Measurements from ENCODE around the gene MAPK11.

Gene MAPK11

DNA sequence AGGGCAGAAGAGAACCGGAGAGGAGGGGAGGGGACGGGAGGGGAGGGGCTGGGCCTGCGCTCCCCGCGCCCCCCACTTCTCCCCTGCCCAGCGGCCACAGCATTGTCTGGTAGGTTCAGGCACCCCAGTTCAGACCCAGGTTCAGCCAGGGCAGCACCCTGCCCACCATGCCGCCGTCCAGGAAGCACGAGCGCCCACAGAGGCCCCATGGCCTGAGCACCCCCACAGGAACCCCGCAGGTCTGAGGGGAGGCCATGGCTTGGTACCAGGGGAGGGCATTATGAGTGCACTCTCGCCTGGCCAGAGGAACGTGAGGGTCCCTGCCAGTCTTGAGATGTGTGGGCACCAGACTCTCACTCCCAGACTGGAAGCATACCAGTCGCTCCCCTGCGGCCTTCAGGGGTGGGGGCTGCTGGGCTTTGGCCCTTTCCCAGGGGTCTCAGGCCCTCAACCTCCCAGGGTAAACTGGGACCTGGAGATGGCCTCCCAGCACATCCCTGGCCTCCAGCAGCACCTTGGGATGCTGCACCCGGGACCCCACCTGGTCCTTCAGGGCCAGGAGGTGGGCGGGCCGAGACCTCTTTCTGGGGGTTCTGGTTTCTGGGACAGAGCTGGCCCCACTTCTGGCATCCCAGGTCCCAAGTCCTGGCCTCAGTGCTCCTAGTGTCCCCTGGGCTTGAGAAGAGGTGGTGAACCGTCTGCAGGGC, 37.9 kb upstream of the MAPK11 start:
- no peak for FAIRE-seq

GRCh38 chr22:50306753-50307749, 36.9 kb upstream of the MAPK11 start, which contains the start of gene PLXNB2:
TSS of gene PLXNB2 (minus strand) at chr22:50307646. CDS start at chr22:50290584, 17,062 bp downstream.
- FAIRE-seq = no peak

DNA sequence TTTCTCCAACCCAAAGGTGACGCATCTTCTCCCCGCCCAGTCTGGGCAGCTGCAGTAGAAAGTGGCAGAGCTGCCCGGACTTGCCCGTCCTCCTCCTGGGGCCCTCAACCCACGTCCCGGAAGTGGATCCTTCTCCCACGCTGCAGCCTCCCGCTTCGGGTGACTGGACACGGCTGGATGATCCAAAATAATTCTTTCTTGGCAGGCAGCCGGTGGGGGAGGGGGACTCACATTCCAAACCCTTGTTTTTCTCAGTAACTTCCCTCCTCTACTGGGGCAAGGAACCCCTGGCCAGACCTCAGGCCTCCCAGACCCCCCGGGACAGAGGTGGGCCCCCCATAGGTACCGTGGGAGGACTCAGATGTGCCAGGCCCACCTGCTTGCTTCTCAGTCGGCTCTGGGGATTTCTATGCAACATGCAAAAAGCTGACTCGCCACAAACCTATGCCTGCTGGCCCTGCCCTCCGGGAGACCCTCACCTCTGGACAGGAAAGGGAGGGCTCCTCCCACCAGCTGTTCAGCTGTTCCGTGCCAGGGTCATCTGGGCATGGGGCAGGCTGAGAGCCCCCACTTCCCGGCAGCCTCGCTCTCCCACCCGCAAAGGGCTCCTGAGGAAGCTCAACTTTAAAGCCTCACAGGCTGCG, 35.9 kb upstream of the MAPK11 start:
- no peak for FAIRE-seq

DNA sequence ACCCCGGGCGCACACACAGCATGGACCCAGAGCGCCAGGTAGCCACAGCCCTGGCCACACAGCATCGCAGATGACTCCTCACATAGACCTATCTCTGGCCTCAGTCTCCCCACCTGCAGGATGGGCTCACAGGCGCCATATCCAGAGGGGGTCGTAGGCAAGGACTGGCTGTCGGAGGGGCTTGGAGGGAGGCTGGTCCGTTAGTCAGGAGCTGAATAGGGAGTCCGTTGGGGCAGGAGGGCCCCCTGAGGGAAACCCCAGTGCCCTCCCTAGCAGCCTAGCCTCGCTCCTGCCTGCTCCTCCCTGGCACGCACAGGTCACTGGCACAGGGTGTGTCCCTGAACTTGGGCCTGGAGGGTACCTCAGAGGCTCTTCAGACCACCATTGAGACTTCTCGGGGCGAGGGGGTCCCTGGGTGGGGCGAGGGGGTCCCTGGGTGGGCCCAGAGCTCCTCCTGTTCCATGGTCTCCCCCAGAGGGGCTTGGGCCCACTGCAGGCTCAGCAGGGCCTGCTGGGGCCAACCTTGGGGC, 35.3 kb upstream of the MAPK11 start:
- FAIRE-seq = no peak

DNA sequence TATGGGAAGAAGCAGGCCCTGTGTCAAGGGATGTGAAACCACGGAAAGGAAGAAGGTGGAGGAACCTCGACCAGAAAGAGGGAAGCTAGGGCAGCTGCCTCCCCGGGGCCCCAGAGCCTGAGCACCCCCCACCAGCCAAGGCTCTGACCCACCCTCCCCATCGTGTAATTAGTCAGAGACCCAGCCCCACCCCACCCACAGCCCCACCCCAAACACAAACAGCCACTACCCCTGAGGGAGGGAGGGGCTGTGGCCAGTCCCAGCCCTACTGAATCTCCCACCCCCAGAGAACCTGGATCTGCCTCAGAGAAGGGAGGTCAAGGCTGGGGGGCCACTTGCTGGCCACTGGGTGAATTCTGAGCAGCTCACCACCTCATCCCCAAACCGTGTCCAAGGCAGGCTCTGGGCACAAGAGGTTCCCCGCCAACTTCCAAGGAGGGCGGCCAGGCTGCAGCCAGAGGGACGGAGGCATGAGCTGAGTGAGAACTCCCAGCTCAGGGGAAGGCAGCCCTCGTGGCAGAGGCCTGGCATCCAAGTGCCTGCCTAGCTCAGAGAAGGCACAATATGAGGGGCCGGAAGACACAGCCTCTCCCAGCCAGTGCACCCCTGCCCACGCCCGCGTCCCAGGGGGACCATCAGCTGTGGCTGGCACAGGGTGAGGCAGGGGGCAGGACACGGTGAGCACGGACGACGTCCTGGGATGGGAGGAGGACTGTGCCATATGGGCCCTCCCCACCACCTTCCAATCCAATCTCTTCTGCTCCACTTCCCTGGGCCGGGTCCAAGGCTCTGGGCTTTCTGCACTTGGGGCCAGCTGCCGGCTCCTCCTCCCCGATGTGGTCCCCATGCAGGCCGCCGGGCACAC, 34.6 kb upstream of the MAPK11 start:
- no peak for FAIRE-seq

- no peak for FAIRE-seq
Observed at GRCh38 chr22:50303848-50304527, 33.8 kb upstream of the MAPK11 start.

- no peak for FAIRE-seq
Observed at GRCh38 chr22:50303515-50303847, 33.3 kb upstream of the MAPK11 start.

GRCh38 chr22:50302564-50302963, 32.4 kb upstream of the MAPK11 start:
- no peak for FAIRE-seq

DNA sequence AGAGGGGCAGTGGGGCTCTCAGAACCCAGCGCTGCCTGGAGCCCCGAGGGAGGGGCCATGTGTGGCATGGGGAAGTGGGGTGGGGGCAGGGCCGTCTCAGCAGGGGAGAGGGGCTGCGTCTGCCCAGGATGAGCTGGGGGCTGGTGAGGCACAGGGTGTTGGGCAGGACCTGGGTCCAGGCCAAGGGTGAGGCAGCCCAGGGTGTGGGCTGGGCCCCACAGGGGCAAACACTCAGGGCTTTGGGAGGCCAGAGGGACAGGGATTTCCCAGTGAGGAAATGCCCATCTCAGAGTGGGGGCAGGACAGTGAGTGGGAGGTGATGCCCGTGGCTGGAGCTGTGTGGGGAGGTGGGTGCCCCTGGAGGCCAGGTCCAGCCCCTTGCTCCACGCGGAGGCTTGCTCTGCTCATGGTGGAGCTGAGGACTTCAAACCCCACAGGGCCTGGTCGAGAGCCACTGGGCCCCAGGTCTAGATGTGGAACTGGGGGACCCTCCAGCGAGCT, 31.9 kb upstream of the MAPK11 start:
- FAIRE-seq = no peak

DNA sequence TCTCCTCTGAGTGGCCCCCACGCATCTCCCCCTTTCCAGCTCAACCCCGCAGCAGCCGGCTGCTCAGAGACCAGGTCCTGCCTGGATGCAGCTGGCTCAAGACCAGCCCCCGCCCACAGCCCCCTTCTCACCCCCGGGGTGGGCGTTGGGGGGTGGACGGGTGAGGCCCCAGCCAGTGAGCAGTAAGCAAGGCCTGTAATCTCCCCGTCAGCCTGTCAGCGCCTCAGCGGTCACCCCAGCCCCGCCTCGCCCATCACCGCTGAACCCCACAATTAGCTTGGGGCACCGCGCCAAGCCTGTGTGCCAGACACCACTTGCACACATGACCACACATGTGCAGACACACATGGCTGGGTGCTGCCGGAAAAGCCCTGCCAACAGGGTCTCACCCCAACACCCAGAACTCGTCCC, 31.4 kb upstream of the MAPK11 start:
- no peak for FAIRE-seq

DNA sequence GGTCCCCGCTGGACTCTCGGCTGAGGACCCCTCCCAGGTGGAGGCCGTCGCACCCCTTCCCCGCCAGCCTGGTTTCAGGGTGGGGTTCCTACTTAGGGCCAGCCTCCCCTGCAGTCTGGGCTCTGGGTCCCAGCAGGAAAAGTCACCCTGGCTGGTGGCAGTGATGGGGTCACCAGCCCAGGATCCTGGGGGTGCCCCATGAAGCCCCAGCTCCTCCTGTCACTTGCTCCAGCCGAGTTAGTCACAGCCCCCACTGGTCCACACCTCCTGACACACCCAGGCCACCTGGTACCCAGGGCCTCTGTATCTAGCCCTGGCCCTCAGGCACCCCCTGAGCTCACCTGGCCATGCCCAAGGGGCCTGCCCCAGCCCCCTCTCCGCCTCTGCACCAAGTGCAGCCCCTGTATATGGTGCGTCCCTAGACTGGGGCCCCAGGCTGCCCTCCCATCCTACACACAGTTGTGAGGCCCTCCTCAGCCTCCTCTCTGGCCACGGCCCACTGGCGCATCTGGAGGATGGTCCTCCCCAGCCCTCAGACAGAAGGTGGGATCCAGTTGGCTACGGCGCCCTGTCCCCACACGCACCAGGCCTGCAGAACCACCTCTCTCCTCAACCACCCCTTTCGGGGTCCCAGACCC, 30.6 kb upstream of the MAPK11 start:
- FAIRE-seq = no peak

- no peak for FAIRE-seq
Observed at GRCh38 chr22:50299785-50300619, 29.8 kb upstream of the MAPK11 start.

- FAIRE-seq = no peak
Observed at GRCh38 chr22:50298937-50299784, 29.0 kb upstream of the MAPK11 start.

DNA sequence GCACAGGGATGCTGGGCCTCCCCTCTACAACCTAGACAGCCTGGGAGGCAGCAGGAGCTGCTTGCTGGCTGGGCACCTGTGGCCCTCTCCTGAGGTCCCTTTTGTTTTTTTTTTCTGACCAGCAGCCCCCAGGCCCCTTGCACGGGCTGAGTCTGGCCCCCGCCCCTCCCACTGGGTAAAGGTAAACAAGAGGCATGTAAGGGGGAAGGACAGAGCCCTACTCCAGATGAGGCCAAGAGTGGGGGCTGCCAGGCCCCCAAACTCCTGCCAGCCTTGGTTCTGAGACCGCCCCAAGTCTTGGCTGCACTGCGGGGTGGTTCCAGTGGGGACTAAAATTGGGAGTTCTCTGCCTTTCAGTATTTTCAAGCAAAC, 28.1 kb upstream of the MAPK11 start:
- no peak for FAIRE-seq

DNA sequence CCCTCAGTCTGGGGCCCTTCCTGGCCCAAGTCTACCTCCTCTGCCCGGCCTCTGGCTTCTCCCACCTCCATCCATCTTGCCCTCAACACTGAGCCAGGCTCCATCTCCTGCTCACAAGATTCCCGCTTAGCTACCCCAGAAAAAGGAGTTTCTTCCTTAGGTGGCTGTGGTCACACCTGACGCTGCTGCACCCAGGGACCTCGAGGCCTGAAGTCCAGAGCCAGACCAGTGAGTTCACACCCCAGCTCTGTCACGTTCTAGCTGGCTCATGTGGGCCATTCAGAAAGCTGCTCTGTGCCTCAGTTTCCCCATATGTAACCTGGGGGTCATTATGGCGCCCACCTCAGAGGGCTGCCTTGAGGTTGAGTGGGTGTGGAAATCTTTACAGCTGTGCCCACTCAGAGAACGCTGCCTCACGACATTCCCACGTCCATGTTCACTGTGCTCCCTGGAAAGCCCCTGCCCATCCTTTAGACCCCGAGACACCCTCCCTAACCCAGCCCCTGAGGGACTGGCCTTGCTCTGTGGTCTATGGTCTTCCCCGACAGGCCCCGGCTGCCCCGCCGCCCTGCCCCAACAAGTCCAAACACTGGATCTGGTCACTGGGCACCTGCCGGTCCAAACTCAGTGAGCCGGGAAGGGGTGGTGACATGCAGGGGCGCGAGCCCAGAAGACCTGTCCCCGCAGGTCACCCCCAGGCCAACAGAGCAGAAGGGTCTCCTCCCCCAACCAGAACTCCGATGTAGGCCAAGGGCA, 27.5 kb upstream of the MAPK11 start:
- FAIRE-seq = no peak

DNA sequence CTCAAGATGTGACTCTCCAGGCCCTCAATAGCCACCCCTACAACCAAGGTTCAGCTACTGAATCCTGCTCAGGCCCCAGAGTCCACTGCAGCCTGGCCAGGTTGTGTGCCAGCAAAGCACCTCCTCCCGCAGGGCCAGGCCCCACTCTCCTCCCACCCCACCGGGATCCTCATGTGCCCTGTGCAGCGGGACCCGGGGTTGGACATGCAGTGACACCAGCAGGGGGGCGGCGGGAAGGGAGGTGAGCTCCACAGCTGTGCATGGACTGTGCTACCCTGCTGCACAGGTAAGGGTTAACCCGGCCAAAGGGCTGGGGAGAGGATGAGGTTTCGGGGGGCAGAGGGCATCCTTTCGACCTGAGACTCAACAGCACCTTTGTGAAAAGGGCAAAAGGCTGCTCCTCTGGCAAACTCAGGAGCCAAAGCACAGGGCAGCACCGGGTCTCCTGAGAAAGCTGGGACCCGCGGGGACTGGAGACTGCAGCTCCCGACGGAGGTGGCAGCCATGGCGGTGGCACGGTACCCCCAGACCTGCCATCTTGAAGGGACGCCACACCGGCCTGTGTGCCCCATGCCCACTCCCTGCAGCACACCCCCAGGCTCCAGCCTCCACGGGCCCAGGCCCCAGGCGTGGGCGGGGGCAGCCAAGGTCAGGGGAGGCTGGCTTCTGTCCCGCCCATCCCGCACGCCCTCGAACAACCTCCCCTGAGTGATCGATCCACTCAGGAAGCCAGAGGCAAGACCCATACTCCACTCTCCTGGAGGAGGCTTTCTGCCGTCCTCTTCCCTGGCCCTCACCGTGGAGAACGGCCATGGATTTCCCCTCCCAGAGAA, 26.7 kb upstream of the MAPK11 start:
- no peak for FAIRE-seq

DNA sequence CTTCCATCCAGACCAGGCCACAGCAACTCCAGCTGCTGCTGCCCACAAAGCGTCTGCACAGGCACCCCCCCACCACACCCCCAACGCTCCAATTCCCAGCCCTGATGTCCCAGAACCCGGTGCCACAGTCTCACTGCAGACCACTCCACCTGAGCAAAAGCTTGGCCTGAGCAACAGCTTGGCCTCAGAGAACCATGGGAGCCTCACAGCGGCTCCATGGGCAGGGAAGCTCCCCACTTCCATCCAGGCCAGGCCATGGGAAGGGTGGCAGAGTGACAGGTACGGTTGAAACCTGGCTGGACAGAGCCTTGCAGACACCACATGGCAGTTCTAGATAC, 24.1 kb upstream of the MAPK11 start:
- FAIRE-seq = no peak
